Subcutaneous adipose tissue (tissue), 4 donors: ENCODE measurements around the gene FAM228B. TPM values are rescaled to one million over a fixed set of nuclear protein-coding genes. Genes with fewer than 3 reads are reported as not detected.

Experiments
- CTCF ChIP-seq: fragments of 450-650 bp; IDR thresholded peaks from one replicate; pipeline ENCODE4 v1.5.1; 2016; ENCODE audit warnings: low read depth, mild to moderate bottlenecking, control low read depth, antibody characterized with exemption, moderate library complexity
- total RNA-seq, 4 donors: library from RNA; depleted of rRNA; stranded (reverse); fragments of >200 nt; gene quantifications; one replicate each; pipeline ENCODE4 v1.1.0, GENCODE V29; 2016

Gene FAM228B
- total RNA-seq, 4 donors from 2014 or later: 27.1 to 43.0 (median 37.1) TPM

GRCh38 chr2:24181849-24182248 lies 58.6 kb downstream of the FAM228B start:
- no peak for TF ChIP-seq CTCF

DNA sequence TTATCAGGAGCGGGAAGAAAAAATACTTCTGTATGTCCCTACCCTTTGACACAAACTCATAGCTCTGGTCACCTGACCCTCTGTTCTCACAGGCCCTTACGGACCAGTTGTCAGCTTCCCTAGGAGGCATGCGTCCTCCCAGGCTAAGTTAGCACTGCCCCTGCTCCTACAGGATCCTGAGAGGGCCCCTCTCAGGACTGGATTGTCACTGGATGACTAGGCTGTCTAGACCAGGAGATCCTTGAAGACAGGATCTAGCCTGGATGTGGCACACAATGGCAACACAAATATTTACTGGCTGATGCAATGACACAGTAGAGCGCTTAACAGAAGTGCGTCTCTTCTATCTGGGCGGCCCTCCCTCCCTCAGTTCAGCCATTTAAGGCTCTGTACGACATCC lies 59.2 kb downstream of the FAM228B start:
- no peak for TF ChIP-seq CTCF

DNA sequence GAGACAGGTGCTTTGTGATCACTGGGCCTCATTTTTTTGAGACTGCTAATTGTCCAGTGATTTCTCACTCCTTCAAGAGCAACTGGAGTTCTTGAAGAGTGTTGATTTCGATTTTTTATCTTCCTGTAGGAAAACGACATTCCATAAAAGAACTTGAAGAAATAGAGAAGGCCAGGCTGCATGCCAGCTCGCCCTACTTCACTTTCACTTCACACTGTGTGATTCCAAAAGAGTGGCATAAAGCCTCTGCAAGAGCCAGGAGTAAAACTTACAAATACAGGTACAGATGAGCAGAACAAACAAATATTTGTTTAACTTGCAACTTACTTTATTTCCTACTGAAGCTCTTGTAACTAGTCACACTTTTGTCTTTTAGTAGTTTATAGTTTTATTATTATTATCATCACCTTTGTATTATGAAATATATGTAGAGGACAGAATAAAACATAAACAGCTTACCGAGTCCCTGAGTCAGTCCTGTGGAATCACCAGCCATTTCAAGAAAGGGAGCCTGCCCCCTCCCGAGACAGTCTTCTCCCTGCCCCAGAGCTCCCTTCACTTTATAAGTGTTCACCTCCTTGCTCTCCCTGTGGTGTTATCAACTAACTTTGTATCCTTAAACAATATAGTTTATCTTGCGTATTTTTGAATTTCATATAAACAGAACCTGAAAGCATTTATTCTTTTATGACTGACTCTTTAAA lies 60.2 kb downstream of the FAM228B start:
- TF ChIP-seq CTCF: no peak

- no peak for TF ChIP-seq CTCF
These were observed 66.3 kb downstream of the FAM228B start for GRCh38 chr2:24189551-24189950.

- TF ChIP-seq CTCF: no peak
These were observed 67.2 kb downstream of the FAM228B start for GRCh38 chr2:24190503-24190902.

DNA sequence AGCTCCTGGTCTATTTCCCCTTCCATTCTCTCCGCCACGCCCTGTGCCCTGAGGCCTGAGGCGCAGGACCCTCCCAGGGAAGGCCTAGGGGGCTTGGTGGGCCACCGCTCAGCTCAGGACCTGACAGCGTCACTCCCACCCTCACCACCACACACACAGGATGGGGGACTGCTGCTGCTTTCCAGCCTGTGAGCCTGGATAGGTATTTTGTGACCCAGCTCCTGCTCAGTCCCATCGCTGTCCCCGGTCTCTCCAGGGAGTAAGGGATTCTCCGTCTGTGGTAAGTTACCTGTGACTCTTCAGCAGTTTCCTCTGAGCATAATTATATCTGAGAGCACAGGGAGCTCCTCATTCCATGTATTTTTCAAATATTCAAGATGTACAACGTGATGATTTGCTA lies 67.9 kb downstream of the FAM228B start:
- no peak for TF ChIP-seq CTCF

DNA sequence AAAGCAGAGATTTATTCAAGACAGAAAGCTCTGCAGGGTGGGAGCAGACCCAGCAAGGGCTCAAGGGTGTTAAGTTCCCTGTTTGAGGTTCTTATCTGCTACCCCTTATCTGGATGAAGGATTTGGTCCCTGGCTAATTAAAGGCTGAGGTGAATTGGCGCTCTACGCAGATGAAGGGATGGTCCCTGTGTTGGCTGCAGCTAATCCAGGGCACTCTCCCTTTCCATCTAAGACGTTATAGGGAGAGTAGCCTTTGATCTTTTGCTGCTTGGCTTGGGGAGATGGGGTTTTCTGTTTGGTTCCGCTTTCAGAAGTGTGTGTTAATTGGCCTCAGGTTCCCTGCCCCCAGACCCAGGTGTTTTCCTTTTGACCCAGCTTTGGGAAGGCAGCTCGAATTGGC lies 68.6 kb downstream of the FAM228B start:
- TF ChIP-seq CTCF: no peak
